ENCODE results near the gene TRPC4AP.
A peak's percentile ranks its signal among the peaks of the same experiment; 100 is the strongest.

TRPC4AP gene

GRCh38 chr20:35092524-35093266 lies at the start of gene TRPC4AP:
TRPC4AP (minus strand) TSS chr20:35092807; CDS start chr20:35092781, 26 bp downstream.
- no peaks in the 10 kb centered on the region for H3K9me3 ChIP-seq (ENCODE audit: low read length)
- H3K4me1 ChIP-seq (ENCODE audit: insufficient read depth, low read length), result peaks cover 26% of the 10 kb centered on the region
- H3K27ac ChIP-seq (ENCODE audit: low read depth, low read length), result peak within 1 kb of the TSS; percentile 94

GRCh38 chr20:35135867-35136586 lies 43.4 kb upstream of the TRPC4AP start:
- no peak overlapping the region for H3K27ac ChIP-seq (ENCODE audit: low read depth, low read length)
- H3K9ac ChIP-seq (ENCODE audit: low read length), result no peak overlapping the region
- peaks cover 28% of the 10 kb centered on the region for H3K36me3 ChIP-seq (ENCODE audit: insufficient read depth, low read length)
- H3K9me3 ChIP-seq (ENCODE audit: low read length), result no peaks in the 10 kb centered on the region
- H3K4me3 ChIP-seq (ENCODE audit: low read depth in 1 of 2, low read length in 2 of 2), result no peak overlapping the region
- no peaks in the 10 kb centered on the region for H3K4me1 ChIP-seq (ENCODE audit: insufficient read depth, low read length)
- H3K27me3 ChIP-seq (ENCODE audit: control insufficient read depth in 1 of 2, insufficient read depth in 2 of 2, low read length in 2 of 2), result no peaks in the 10 kb centered on the region

More at GRCh38 chr20:35092524-35093266, at the start of gene TRPC4AP:
- Histone ChIP-seq H3K27me3 (ENCODE audit: control insufficient read depth in 1 of 2, insufficient read depth in 2 of 2, low read length in 2 of 2) (no peaks in the 10 kb centered on the region), H3K9ac (ENCODE audit: low read length) (peak within 1 kb of the TSS; percentile 88), H3K36me3 (ENCODE audit: insufficient read depth, low read length) (no peaks in the 10 kb centered on the region), H3K4me3 (ENCODE audit: low read depth in 1 of 2, low read length in 2 of 2) (peak within 1 kb of the TSS; percentile 63 to 71)

- Histone ChIP-seq H3K9ac (ENCODE audit: low read length) (no peak overlapping the region), H3K27me3 (ENCODE audit: control insufficient read depth in 1 of 2, insufficient read depth in 2 of 2, low read length in 2 of 2) (no peaks in the 10 kb centered on the region), H3K36me3 (ENCODE audit: insufficient read depth, low read length) (peaks cover 35% of the 10 kb centered on the region), H3K27ac (ENCODE audit: low read depth, low read length) (no peak overlapping the region), H3K9me3 (ENCODE audit: low read length) (no peaks in the 10 kb centered on the region), H3K4me3 (ENCODE audit: low read depth in 1 of 2, low read length in 2 of 2) (no peak overlapping the region), H3K4me1 (ENCODE audit: insufficient read depth, low read length) (no peaks in the 10 kb centered on the region)
Measured at GRCh38 chr20:35134880-35135279, 42.3 kb upstream of the TRPC4AP start.

GRCh38 chr20:35134472-35134871 lies 41.9 kb upstream of the TRPC4AP start:
- H3K9me3 ChIP-seq (ENCODE audit: low read length), result no peaks in the 10 kb centered on the region
- no peaks in the 10 kb centered on the region for H3K27me3 ChIP-seq (ENCODE audit: control insufficient read depth in 1 of 2, insufficient read depth in 2 of 2, low read length in 2 of 2)
- H3K9ac ChIP-seq (ENCODE audit: low read length), result no peak overlapping the region
- no peak overlapping the region for H3K27ac ChIP-seq (ENCODE audit: low read depth, low read length)
- no peaks in the 10 kb centered on the region for H3K4me1 ChIP-seq (ENCODE audit: insufficient read depth, low read length)
- H3K4me3 ChIP-seq (ENCODE audit: low read depth in 1 of 2, low read length in 2 of 2), result no peak overlapping the region
- peaks cover 35% of the 10 kb centered on the region for H3K36me3 ChIP-seq (ENCODE audit: insufficient read depth, low read length)

- no peak overlapping the region for H3K9ac ChIP-seq (ENCODE audit: low read length)
- H3K4me3 ChIP-seq (ENCODE audit: low read depth in 1 of 2, low read length in 2 of 2), result no peak overlapping the region
- H3K9me3 ChIP-seq (ENCODE audit: low read length), result no peaks in the 10 kb centered on the region
- no peak overlapping the region for H3K27ac ChIP-seq (ENCODE audit: low read depth, low read length)
- no peaks in the 10 kb centered on the region for H3K27me3 ChIP-seq (ENCODE audit: control insufficient read depth in 1 of 2, insufficient read depth in 2 of 2, low read length in 2 of 2)
- no peaks in the 10 kb centered on the region for H3K4me1 ChIP-seq (ENCODE audit: insufficient read depth, low read length)
- peaks cover 35% of the 10 kb centered on the region for H3K36me3 ChIP-seq (ENCODE audit: insufficient read depth, low read length)
Measured at GRCh38 chr20:35133735-35134134, 41.1 kb upstream of the TRPC4AP start.

- H3K9ac ChIP-seq (ENCODE audit: low read length), result no peak overlapping the region
- no peak overlapping the region for H3K4me3 ChIP-seq (ENCODE audit: low read depth in 1 of 2, low read length in 2 of 2)
- H3K9me3 ChIP-seq (ENCODE audit: low read length), result no peaks in the 10 kb centered on the region
- no peaks in the 10 kb centered on the region for H3K4me1 ChIP-seq (ENCODE audit: insufficient read depth, low read length)
- H3K27ac ChIP-seq (ENCODE audit: low read depth, low read length), result no peak overlapping the region
- H3K36me3 ChIP-seq (ENCODE audit: insufficient read depth, low read length), result peaks cover 32% of the 10 kb centered on the region
- H3K27me3 ChIP-seq (ENCODE audit: control insufficient read depth in 1 of 2, insufficient read depth in 2 of 2, low read length in 2 of 2), result no peaks in the 10 kb centered on the region
Measured at GRCh38 chr20:35133031-35133430, 40.4 kb upstream of the TRPC4AP start.

GRCh38 chr20:35131934-35132333 lies 39.3 kb upstream of the TRPC4AP start:
- Histone ChIP-seq H3K4me1 (ENCODE audit: insufficient read depth, low read length) (no peaks in the 10 kb centered on the region), H3K9me3 (ENCODE audit: low read length) (no peaks in the 10 kb centered on the region), H3K36me3 (ENCODE audit: insufficient read depth, low read length) (peaks cover 21% of the 10 kb centered on the region), H3K27ac (ENCODE audit: low read depth, low read length) (no peak overlapping the region), H3K4me3 (ENCODE audit: low read depth in 1 of 2, low read length in 2 of 2) (no peak overlapping the region), H3K27me3 (ENCODE audit: control insufficient read depth in 1 of 2, insufficient read depth in 2 of 2, low read length in 2 of 2) (no peaks in the 10 kb centered on the region), H3K9ac (ENCODE audit: low read length) (no peak overlapping the region)

- Histone ChIP-seq H3K4me1 (ENCODE audit: insufficient read depth, low read length) (no peaks in the 10 kb centered on the region), H3K36me3 (ENCODE audit: insufficient read depth, low read length) (peaks cover 23% of the 10 kb centered on the region), H3K4me3 (ENCODE audit: low read depth in 1 of 2, low read length in 2 of 2) (no peak overlapping the region), H3K9ac (ENCODE audit: low read length) (no peak overlapping the region), H3K27ac (ENCODE audit: low read depth, low read length) (no peak overlapping the region), H3K9me3 (ENCODE audit: low read length) (no peaks in the 10 kb centered on the region), H3K27me3 (ENCODE audit: control insufficient read depth in 1 of 2, insufficient read depth in 2 of 2, low read length in 2 of 2) (no peaks in the 10 kb centered on the region)
Measured at GRCh38 chr20:35129647-35130069, 37.1 kb upstream of the TRPC4AP start.

- peaks cover 36% of the 10 kb centered on the region for H3K36me3 ChIP-seq (ENCODE audit: insufficient read depth, low read length)
- no peak overlapping the region for H3K4me3 ChIP-seq (ENCODE audit: low read depth in 1 of 2, low read length in 2 of 2)
- H3K27me3 ChIP-seq (ENCODE audit: control insufficient read depth in 1 of 2, insufficient read depth in 2 of 2, low read length in 2 of 2), result no peaks in the 10 kb centered on the region
- no peak overlapping the region for H3K27ac ChIP-seq (ENCODE audit: low read depth, low read length)
- H3K4me1 ChIP-seq (ENCODE audit: insufficient read depth, low read length), result no peaks in the 10 kb centered on the region
- H3K9me3 ChIP-seq (ENCODE audit: low read length), result no peaks in the 10 kb centered on the region
- H3K9ac ChIP-seq (ENCODE audit: low read length), result no peak overlapping the region
Measured at GRCh38 chr20:35125753-35126152, 33.1 kb upstream of the TRPC4AP start.

- peaks cover 44% of the 10 kb centered on the region for H3K36me3 ChIP-seq (ENCODE audit: insufficient read depth, low read length)
- H3K9ac ChIP-seq (ENCODE audit: low read length), result no peak overlapping the region
- H3K4me1 ChIP-seq (ENCODE audit: insufficient read depth, low read length), result no peaks in the 10 kb centered on the region
- H3K27me3 ChIP-seq (ENCODE audit: control insufficient read depth in 1 of 2, insufficient read depth in 2 of 2, low read length in 2 of 2), result no peaks in the 10 kb centered on the region
- H3K27ac ChIP-seq (ENCODE audit: low read depth, low read length), result no peak overlapping the region
- no peaks in the 10 kb centered on the region for H3K9me3 ChIP-seq (ENCODE audit: low read length)
- H3K4me3 ChIP-seq (ENCODE audit: low read depth in 1 of 2, low read length in 2 of 2), result no peak overlapping the region
Measured at GRCh38 chr20:35122756-35123405, 30.3 kb upstream of the TRPC4AP start.

- H3K4me3 ChIP-seq (ENCODE audit: low read depth in 1 of 2, low read length in 2 of 2), result no peak overlapping the region
- no peak overlapping the region for H3K27ac ChIP-seq (ENCODE audit: low read depth, low read length)
- H3K9me3 ChIP-seq (ENCODE audit: low read length), result no peaks in the 10 kb centered on the region
- H3K9ac ChIP-seq (ENCODE audit: low read length), result no peak overlapping the region
- H3K36me3 ChIP-seq (ENCODE audit: insufficient read depth, low read length), result peaks cover 45% of the 10 kb centered on the region
- H3K27me3 ChIP-seq (ENCODE audit: control insufficient read depth in 1 of 2, insufficient read depth in 2 of 2, low read length in 2 of 2), result no peaks in the 10 kb centered on the region
- no peaks in the 10 kb centered on the region for H3K4me1 ChIP-seq (ENCODE audit: insufficient read depth, low read length)
Measured at GRCh38 chr20:35121186-35121585, 28.6 kb upstream of the TRPC4AP start.

Data from muscle layer of colon (tissue), 2 donors.